ENCODE results near the gene NACC1.

DNA sequence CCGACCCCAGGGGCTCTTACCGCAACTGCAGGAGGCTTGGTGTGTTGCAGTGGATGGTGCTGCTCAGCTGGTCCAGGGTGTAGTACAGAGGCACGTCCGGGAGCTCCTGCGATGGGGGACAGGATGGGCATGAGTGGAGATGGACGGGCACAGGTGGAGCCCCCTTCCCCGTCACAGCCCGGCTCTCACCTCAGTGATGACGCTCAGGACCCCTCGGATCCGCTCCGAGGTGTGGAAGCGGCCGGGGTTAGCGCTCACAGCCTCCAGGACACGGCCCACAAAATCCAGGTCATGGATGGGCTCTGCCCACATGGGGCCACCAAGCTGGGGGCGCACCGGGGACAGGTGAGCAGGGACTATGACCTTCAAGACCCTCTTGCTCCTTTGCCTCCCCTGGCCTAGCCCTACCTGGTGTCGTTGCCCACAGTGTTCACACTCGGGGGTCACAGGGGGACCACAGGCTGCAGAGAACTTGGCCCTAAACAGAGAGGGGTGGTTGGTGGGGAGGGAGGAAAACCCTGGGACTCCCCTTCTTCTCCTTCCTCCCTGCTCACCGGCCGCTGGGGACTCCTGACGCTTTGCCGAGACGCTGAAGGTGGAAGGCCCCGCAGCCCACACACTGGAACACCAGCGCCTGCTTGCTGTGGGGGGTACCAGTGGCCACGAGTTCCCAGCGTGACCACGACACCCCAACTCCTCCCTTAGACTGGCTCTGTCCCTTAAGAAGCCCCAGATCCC lies 8.5 kb upstream of the NACC1 start:
- TF ChIP-seq ZNF274 (IDR thresholded peaks at IDR 0.05; ENCODE audit: low read depth, low read length) (no peak), YY1 (IDR thresholded peaks at IDR 0.05; ENCODE audit: insufficient read depth, insufficient read length) (no peak), SUZ12 (IDR thresholded peaks at IDR 0.05; ENCODE audit: extremely low read depth, insufficient read depth, insufficient read length) (no peak)
